ENCODE results near the gene ELL2.

GRCh38 chr5:95951916-95952315 is 9.7 kb downstream of the ELL2 start:
- no peak for TF ChIP-seq POLR2AphosphoS5 (IDR thresholded peaks at IDR 0.05)
- TF ChIP-seq POLR2A (IDR thresholded peaks at IDR 0.05): no peak
